HEK293 (cell line): ENCODE results near the gene SF3A1.

Experiments used
- BCL11A ChIP-seq: fragments of 450-650 bp; formaldehyde crosslinking; IDR thresholded peaks from 2 replicates; pipeline ENCODE4 v1.5.1; 2016; ENCODE audit warnings: low read depth, missing biosample characterization, missing genetic modification characterization
- ELK4 ChIP-seq: IDR thresholded peaks from 2 replicates; pipeline ENCODE4 v1.6.1; 2011; ENCODE audit warnings: mild to moderate bottlenecking, low read depth, low read length, borderline replicate concordance
- FEZF1 ChIP-seq: fragments of 450-650 bp; formaldehyde crosslinking; IDR thresholded peaks from 2 replicates; pipeline ENCODE4 v1.5.1; 2016; ENCODE audit warnings: missing biosample characterization, missing genetic modification characterization
- GLI4 ChIP-seq: fragments of 450-650 bp; formaldehyde crosslinking; IDR thresholded peaks from 2 replicates; pipeline ENCODE4 v1.5.1; 2016; ENCODE audit warnings: missing biosample characterization, missing genetic modification characterization
- KLF8 ChIP-seq: fragments of 450-650 bp; formaldehyde crosslinking; IDR thresholded peaks from 2 replicates; pipeline ENCODE4 v1.5.1; 2016; ENCODE audit warnings: missing biosample characterization, missing genetic modification characterization
- OVOL3 ChIP-seq: fragments of 450-650 bp; formaldehyde crosslinking; IDR thresholded peaks from 2 replicates; pipeline ENCODE4 v1.5.1; 2016; ENCODE audit warnings: missing biosample characterization, missing genetic modification characterization
- PATZ1 ChIP-seq: fragments of 450-650 bp; formaldehyde crosslinking; IDR thresholded peaks from 2 replicates; pipeline ENCODE4 v1.5.1; 2016; ENCODE audit warnings: missing biosample characterization, missing genetic modification characterization
- ZBTB21 ChIP-seq: fragments of 450-650 bp; formaldehyde crosslinking; IDR thresholded peaks from 2 replicates; pipeline ENCODE4 v1.5.1; 2017; ENCODE audit warnings: missing biosample characterization, missing genetic modification characterization
- ZFP69B ChIP-seq: fragments of 450-650 bp; formaldehyde crosslinking; IDR thresholded peaks from 2 replicates; pipeline ENCODE4 v1.5.1; 2016; ENCODE audit warnings: missing biosample characterization, missing genetic modification characterization
- ZNF157 ChIP-seq: fragments of 450-650 bp; formaldehyde crosslinking; IDR thresholded peaks from 2 replicates; pipeline ENCODE4 v1.5.1; 2016; ENCODE audit warnings: missing biosample characterization, missing genetic modification characterization
- ZNF175 ChIP-seq: fragments of 450-650 bp; formaldehyde crosslinking; IDR thresholded peaks from 2 replicates; pipeline ENCODE4 v1.5.1; 2016; ENCODE audit warnings: missing biosample characterization, missing genetic modification characterization
- ZNF184 ChIP-seq: fragments of 450-650 bp; IDR thresholded peaks from 2 replicates; pipeline ENCODE4 v1.5.1; 2018; ENCODE audit warnings: missing biosample characterization, mild to moderate bottlenecking, missing genetic modification characterization
- ZNF223 ChIP-seq: fragments of 450-650 bp; formaldehyde crosslinking; IDR thresholded peaks from 2 replicates; pipeline ENCODE4 v1.5.1; 2016; ENCODE audit warnings: missing biosample characterization, missing genetic modification characterization
- ZNF501 ChIP-seq: fragments of 450-650 bp; formaldehyde crosslinking; IDR thresholded peaks from 2 replicates; pipeline ENCODE4 v1.5.1; 2016; ENCODE audit warnings: missing biosample characterization, missing genetic modification characterization
- ZNF561 ChIP-seq: fragments of 450-650 bp; IDR thresholded peaks from 2 replicates; pipeline ENCODE4 v1.5.1; 2018; ENCODE audit warnings: missing biosample characterization, missing genetic modification characterization, borderline replicate concordance
- ZNF585B ChIP-seq: fragments of 450-650 bp; formaldehyde crosslinking; IDR thresholded peaks from 2 replicates; pipeline ENCODE4 v1.5.1; 2016; ENCODE audit warnings: missing biosample characterization, missing genetic modification characterization
- ZNF600 ChIP-seq: fragments of 450-650 bp; formaldehyde crosslinking; IDR thresholded peaks from 2 replicates; pipeline ENCODE4 v1.5.1; 2016; ENCODE audit warnings: missing biosample characterization, missing genetic modification characterization
- ZNF629 ChIP-seq: fragments of 450-650 bp; formaldehyde crosslinking; IDR thresholded peaks from 2 replicates; pipeline ENCODE4 v1.5.1; 2017; ENCODE audit warnings: missing biosample characterization, missing genetic modification characterization
- ZNF645 ChIP-seq: fragments of 450-650 bp; formaldehyde crosslinking; IDR thresholded peaks from 2 replicates; pipeline ENCODE4; 2016; ENCODE audit warnings: missing biosample characterization, missing genetic modification characterization
- ZNF654 ChIP-seq: fragments of 450-650 bp; formaldehyde crosslinking; IDR thresholded peaks from 2 replicates; pipeline ENCODE4 v1.5.1; 2016; ENCODE audit warnings: low read depth, missing biosample characterization, missing genetic modification characterization
- ZSCAN16 ChIP-seq: fragments of 450-650 bp; formaldehyde crosslinking; IDR thresholded peaks from 2 replicates; pipeline ENCODE4 v1.5.1; 2016; ENCODE audit warnings: missing biosample characterization, missing genetic modification characterization
- ZSCAN30 ChIP-seq: fragments of 450-650 bp; IDR thresholded peaks from 2 replicates; pipeline ENCODE4 v1.5.1; 2018; ENCODE audit warnings: missing biosample characterization, mild to moderate bottlenecking, missing genetic modification characterization, moderate library complexity
- TF ChIP-seq, protein P1 (sequence below): fragments of 450-650 bp; formaldehyde crosslinking; IDR thresholded peaks from 2 replicates; pipeline ENCODE4 v1.5.1; 2017; ENCODE audit warnings: missing biosample characterization, missing genetic modification characterization
- TF ChIP-seq, protein P2 (sequence below): fragments of 450-650 bp; formaldehyde crosslinking; IDR thresholded peaks from 2 replicates; pipeline ENCODE4 v1.5.1; 2016; ENCODE audit warnings: missing biosample characterization, missing genetic modification characterization
- TF ChIP-seq, protein P3 (sequence below): fragments of 450-650 bp; formaldehyde crosslinking; IDR thresholded peaks from 2 replicates; pipeline ENCODE4 v1.5.0; 2017; ENCODE audit warnings: missing biosample characterization, missing genetic modification characterization, borderline replicate concordance
- TF ChIP-seq, protein P4 (sequence below): fragments of 450-650 bp; IDR thresholded peaks from 2 replicates; pipeline ENCODE4 v1.5.1; 2018; ENCODE audit warnings: missing biosample characterization, mild to moderate bottlenecking, missing genetic modification characterization

The SF3A1 gene

DNA sequence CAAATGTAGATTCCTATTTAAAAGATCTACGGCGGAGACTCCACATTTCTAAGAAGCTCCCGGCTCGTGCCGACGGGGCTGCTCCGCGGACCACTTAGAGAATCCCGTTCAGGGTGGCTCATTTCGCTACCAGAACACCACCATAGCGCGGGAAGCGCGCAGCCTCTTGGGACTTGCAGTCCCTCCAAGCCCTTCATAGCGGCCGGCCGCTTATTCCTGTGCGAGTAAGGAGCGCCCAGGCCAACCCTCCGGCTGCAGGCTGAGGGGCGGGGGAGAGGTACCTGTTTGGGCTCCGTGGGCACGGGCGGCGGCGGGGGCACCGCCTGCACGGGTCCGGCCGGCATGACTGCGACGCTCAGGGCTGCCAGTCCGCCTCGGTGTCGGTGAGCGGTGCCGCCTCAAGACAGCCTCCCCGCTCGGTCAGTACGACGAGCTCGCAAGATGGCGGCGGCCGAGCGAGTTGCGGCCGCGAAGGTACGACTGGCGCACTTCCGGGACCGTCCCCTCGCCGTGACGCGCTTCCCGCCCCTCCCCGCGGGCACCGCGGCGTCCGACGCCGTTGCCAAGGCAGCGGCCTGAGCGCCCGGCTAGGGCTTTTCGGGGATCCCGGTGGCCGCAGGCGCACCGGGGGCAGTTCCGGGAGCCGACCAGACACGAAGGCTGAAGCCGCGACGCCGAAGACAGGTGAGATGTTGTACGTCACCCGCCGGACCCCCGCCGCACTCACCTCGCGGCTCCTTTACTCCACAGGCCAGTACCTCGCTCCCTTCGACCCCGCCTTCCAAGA is at the start of gene SF3A1, which contains the start of gene CCDC157 (continued):
- TF ChIP-seq ZNF645 = no peak
- 0 out of 2 replicates have a peak, but pooled peaks have one; percentile 28 for TF ChIP-seq ZSCAN16 (tag by site-specific recombination)
- TF ChIP-seq ZNF501 = peak; percentile 66; the same call in 1 of the 2 replicates
- peak; percentile 41; the same call in 1 of the 2 replicates for TF ChIP-seq ZFP69B (tag by site-specific recombination)
- TF ChIP-seq ZNF184 (tag by site-specific recombination) = no peak
- TF ChIP-seq ZNF629 (tag by site-specific recombination) = peak; percentile 98
- peak; percentile 59; the same call in 1 of the 2 replicates for TF ChIP-seq GLI4
- peak; percentile 45; the same call in 1 of the 2 replicates for TF ChIP-seq ZNF561 (tag by site-specific recombination)
- TF ChIP-seq BCL11A = no peak
- TF ChIP-seq ZSCAN30 (tag by site-specific recombination) = peak; percentile 56; the same call in 1 of the 2 replicates
- TF ChIP-seq ZNF585B (tag by site-specific recombination) = 0 out of 2 replicates have a peak, but pooled peaks have one; percentile 10
- TF ChIP-seq ZNF223 (tag by site-specific recombination) = no peak
- TF ChIP-seq ZNF600 (tag by site-specific recombination) = peak; percentile 60; the same call in 1 of the 2 replicates
- peak; percentile 86 for TF ChIP-seq ZBTB21 (tag by site-specific recombination)
- no peak for TF ChIP-seq ELK4
- TF ChIP-seq, protein P1, sequence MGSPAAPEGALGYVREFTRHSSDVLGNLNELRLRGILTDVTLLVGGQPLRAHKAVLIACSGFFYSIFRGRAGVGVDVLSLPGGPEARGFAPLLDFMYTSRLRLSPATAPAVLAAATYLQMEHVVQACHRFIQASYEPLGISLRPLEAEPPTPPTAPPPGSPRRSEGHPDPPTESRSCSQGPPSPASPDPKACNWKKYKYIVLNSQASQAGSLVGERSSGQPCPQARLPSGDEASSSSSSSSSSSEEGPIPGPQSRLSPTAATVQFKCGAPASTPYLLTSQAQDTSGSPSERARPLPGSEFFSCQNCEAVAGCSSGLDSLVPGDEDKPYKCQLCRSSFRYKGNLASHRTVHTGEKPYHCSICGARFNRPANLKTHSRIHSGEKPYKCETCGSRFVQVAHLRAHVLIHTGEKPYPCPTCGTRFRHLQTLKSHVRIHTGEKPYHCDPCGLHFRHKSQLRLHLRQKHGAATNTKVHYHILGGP (tag by site-specific recombination) = no peak
- TF ChIP-seq, protein P2, sequence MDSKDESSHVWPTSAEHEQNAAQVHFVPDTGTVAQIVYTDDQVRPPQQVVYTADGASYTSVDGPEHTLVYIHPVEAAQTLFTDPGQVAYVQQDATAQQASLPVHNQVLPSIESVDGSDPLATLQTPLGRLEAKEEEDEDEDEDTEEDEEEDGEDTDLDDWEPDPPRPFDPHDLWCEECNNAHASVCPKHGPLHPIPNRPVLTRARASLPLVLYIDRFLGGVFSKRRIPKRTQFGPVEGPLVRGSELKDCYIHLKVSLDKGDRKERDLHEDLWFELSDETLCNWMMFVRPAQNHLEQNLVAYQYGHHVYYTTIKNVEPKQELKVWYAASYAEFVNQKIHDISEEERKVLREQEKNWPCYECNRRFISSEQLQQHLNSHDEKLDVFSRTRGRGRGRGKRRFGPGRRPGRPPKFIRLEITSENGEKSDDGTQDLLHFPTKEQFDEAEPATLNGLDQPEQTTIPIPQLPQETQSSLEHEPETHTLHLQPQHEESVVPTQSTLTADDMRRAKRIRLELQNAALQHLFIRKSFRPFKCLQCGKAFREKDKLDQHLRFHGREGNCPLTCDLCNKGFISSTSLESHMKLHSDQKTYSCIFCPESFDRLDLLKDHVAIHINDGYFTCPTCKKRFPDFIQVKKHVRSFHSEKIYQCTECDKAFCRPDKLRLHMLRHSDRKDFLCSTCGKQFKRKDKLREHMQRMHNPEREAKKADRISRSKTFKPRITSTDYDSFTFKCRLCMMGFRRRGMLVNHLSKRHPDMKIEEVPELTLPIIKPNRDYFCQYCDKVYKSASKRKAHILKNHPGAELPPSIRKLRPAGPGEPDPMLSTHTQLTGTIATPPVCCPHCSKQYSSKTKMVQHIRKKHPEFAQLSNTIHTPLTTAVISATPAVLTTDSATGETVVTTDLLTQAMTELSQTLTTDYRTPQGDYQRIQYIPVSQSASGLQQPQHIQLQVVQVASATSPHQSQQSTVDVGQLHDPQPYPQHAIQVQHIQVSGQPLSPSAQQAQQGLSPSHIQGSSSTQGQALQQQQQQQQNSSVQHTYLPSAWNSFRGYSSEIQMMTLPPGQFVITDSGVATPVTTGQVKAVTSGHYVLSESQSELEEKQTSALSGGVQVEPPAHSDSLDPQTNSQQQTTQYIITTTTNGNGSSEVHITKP (tag by site-specific recombination) = peak; percentile 51
- no peak for TF ChIP-seq ZNF654 (tag by site-specific recombination)
- TF ChIP-seq FEZF1 (tag by site-specific recombination) = peak; percentile 68
- TF ChIP-seq, protein P3, sequence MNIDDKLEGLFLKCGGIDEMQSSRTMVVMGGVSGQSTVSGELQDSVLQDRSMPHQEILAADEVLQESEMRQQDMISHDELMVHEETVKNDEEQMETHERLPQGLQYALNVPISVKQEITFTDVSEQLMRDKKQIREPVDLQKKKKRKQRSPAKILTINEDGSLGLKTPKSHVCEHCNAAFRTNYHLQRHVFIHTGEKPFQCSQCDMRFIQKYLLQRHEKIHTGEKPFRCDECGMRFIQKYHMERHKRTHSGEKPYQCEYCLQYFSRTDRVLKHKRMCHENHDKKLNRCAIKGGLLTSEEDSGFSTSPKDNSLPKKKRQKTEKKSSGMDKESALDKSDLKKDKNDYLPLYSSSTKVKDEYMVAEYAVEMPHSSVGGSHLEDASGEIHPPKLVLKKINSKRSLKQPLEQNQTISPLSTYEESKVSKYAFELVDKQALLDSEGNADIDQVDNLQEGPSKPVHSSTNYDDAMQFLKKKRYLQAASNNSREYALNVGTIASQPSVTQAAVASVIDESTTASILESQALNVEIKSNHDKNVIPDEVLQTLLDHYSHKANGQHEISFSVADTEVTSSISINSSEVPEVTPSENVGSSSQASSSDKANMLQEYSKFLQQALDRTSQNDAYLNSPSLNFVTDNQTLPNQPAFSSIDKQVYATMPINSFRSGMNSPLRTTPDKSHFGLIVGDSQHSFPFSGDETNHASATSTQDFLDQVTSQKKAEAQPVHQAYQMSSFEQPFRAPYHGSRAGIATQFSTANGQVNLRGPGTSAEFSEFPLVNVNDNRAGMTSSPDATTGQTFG (tag by site-specific recombination) = no peak
- peak; percentile 74 for TF ChIP-seq OVOL3 (tag by site-specific recombination)
- TF ChIP-seq ZNF157 (tag by site-specific recombination) = no peak
- no peak for TF ChIP-seq ZNF175 (tag by site-specific recombination)
- TF ChIP-seq KLF8 (tag by site-specific recombination) = peak; percentile 83; the same call in 1 of the 2 replicates
- peak; percentile 58; the same call in 1 of the 2 replicates for TF ChIP-seq PATZ1
- TF ChIP-seq, protein P4, sequence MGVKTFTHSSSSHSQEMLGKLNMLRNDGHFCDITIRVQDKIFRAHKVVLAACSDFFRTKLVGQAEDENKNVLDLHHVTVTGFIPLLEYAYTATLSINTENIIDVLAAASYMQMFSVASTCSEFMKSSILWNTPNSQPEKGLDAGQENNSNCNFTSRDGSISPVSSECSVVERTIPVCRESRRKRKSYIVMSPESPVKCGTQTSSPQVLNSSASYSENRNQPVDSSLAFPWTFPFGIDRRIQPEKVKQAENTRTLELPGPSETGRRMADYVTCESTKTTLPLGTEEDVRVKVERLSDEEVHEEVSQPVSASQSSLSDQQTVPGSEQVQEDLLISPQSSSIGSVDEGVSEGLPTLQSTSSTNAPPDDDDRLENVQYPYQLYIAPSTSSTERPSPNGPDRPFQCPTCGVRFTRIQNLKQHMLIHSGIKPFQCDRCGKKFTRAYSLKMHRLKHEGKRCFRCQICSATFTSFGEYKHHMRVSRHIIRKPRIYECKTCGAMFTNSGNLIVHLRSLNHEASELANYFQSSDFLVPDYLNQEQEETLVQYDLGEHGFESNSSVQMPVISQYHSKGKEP = no peak
